ENCODE measurements around the gene CYP26C1. TPM values are rescaled to one million over a fixed set of nuclear protein-coding genes. Genes with fewer than 3 reads are reported as not detected.

CYP26C1 gene
- total RNA-seq, 1 experiment from 2014 or later: 0.07 TPM

DNA sequence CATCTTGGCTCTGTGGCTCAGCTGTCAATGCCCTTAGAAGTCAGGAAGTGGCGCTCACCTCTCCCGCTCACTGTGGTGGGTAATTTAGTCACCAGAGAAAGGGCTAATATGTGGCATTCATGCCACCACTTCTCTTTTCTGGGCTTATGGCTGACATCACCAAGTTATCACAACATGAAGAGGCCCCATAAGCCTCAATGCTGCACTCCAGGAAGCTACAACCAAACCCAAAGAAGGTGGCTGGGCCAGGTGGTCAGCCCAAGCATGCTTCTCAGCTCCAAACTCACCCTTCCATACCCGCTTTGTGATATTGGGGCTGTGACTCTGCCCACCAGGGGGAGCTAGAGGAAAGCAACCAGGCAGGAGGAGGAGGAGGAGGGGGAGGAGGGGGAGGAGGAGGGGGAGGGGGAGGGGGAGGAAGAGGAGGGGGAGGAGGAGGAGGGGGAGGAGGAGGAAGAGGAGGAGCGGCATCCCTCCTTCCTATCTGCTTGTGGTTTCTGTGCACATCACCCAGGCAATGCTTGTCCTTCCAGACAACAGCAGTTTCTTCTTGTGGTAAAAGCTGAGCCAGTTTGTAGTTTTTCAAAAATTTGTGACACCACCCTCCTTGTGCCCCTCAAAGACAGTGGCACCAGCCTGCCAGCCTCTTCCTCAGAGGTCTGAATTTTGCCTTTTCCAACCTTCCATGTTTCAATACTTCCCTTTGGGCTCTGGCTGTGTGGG is 55.2 kb downstream of the CYP26C1 start:
- DNase-seq (ENCODE audit: low read depth, low spot score): peak; percentile 74
- H4K20me1 ChIP-seq (ENCODE audit: insufficient read depth): no peaks in the 10 kb centered on the region
- ChIA-PET POLR2A (no interaction called here), CTCF (interaction anchor here (0.5 to 2.0 kb wide), 11 partner anchors 11 to 367 kb away, joined by 3 to 9 read pairs (median 3); partner anchors contain the start of gene MYOF), RAD21 (ENCODE audit: low non-redundant PET in 1 of 2, low total read pairs in 2 of 2, uncharacterized antibody in 2 of 2, unreplicated experiment in 2 of 2) (no interaction called here)
- intact Hi-C loops (cut with micrococcal nuclease): loop anchor here (2.0 to 5.0 kb wide), 2 partner anchors 173 to 236 kb away; no protein-coding TSS in a partner anchor
- no peaks in the 10 kb centered on the region for H3K9me2 ChIP-seq (ENCODE audit: insufficient read depth)
- no peak overlapping the region for H3K4me3 ChIP-seq (replicated peaks in 1 of 2; ENCODE audit: low read depth in 1 of 2, low read length in 2 of 2)
- H3K27me3 ChIP-seq (ENCODE audit: insufficient read depth, low read length): no peaks in the 10 kb centered on the region
- peak overlapping the region; percentile 74 for H2AFZ ChIP-seq (ENCODE audit: low read depth, low read length, poor library complexity, severe bottlenecking)
- no peak overlapping the region for H3K9ac ChIP-seq (ENCODE audit: low read length)
- ATAC-seq: peak; percentile 94
- no TSS peak for BruUV-seq (replicated peaks)
- H3K79me2 ChIP-seq (ENCODE audit: insufficient read depth, low read length): no peaks in the 10 kb centered on the region
- no peaks in the 10 kb centered on the region for H3K36me3 ChIP-seq (ENCODE audit: control insufficient read depth in 1 of 2, insufficient read depth in 2 of 2, low read length in 2 of 2)
- H3K4me2 ChIP-seq (ENCODE audit: low read length): peak overlapping the region; percentile 5; the same call in 1 of the 2 replicates
- no peak overlapping the region for H3K27ac ChIP-seq (ENCODE audit: low read depth, low read length)
- TF ChIP-seq, protein P1, sequence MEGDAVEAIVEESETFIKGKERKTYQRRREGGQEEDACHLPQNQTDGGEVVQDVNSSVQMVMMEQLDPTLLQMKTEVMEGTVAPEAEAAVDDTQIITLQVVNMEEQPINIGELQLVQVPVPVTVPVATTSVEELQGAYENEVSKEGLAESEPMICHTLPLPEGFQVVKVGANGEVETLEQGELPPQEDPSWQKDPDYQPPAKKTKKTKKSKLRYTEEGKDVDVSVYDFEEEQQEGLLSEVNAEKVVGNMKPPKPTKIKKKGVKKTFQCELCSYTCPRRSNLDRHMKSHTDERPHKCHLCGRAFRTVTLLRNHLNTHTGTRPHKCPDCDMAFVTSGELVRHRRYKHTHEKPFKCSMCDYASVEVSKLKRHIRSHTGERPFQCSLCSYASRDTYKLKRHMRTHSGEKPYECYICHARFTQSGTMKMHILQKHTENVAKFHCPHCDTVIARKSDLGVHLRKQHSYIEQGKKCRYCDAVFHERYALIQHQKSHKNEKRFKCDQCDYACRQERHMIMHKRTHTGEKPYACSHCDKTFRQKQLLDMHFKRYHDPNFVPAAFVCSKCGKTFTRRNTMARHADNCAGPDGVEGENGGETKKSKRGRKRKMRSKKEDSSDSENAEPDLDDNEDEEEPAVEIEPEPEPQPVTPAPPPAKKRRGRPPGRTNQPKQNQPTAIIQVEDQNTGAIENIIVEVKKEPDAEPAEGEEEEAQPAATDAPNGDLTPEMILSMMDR (IDR thresholded peaks at IDR 0.05 in 2 of 3, conservative IDR thresholded peaks at IDR 0.05 in 1 of 3; ENCODE audit: borderline replicate concordance in 1 of 3, insufficient read depth in 1 of 3, low read depth in 2 of 3, low read length in 2 of 3): peak; percentile 47 to 70 (median 57); a peak in 5 of 6 replicates
- TF ChIP-seq RAD21 (IDR thresholded peaks at IDR 0.05; ENCODE audit: low read depth): peak; percentile 69
- TF ChIP-seq CBX3 (IDR thresholded peaks at IDR 0.05; ENCODE audit: low read depth): peak; percentile 79
- no peak for TF ChIP-seq ELF1 (IDR thresholded peaks at IDR 0.05; ENCODE audit: borderline replicate concordance, low read depth)
- no peaks in the 10 kb centered on the region for H3K9me3 ChIP-seq (ENCODE audit: control insufficient read depth in 1 of 2, insufficient read depth in 1 of 2, low read depth in 1 of 2, low read length in 2 of 2)
- peaks cover 0 to 5% of the 10 kb centered on the region in 2 experiments; a peak in 2 of 4 replicates for H3K4me1 ChIP-seq (ENCODE audit: control insufficient read depth in 1 of 2, insufficient read depth in 2 of 2, low read length in 2 of 2)

Other genes with a start within 250 kb of the CYP26C1 start
- gene EXOC6, start 212.3 kb upstream of the CYP26C1 start, total RNA-seq (2021; ENCODE audit: unreplicated experiment): 12.9 TPM
- gene CYP26A1, start 13.1 kb downstream of the CYP26C1 start, total RNA-seq (2021; ENCODE audit: unreplicated experiment): 0.17 TPM

Measured in HCT116 (cell line).